ENCODE measurements around the gene PHLDA1. TPM values are rescaled to one million over a fixed set of nuclear protein-coding genes. Genes with fewer than 3 reads are reported as not detected.
A peak's percentile ranks its signal among the peaks of the same experiment; 100 is the strongest.

The PHLDA1 gene
- total and polyA plus RNA-seq, 2 of the 4 experiments (the other 2 are of a cell fraction), result 27.8 to 32.4 TPM

DNA sequence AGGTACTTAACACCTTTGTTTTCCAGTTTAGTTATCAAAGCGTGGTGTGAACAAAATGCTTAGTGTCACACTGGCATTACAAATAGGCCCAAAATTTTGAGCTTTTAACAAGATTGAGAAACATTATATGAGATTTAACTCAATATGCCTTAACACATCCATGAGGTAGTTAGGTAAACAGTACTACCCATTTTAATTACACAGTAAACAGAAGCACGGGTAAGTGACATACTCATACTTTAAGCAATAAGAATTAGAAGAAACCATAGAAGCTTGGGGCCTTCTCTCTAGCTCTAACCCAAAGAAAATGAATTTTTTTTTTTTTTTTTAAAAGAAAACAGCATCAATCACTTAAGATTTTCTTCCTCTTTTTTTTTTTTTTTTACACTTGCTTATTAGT lies 15.5 kb upstream of the PHLDA1 start:
- Histone ChIP-seq H3K9ac (ENCODE audit: low read depth, low read length) (no peak overlapping the region), H4K20me1 (ENCODE audit: insufficient read depth, low read length) (no peaks in the 10 kb centered on the region), H2BK120ac (ENCODE audit: low read depth, low read length) (no peak overlapping the region), H3K4ac (ENCODE audit: low read depth, low read length) (no peak overlapping the region), H3K18ac (ENCODE audit: low read depth, low read length) (no peak overlapping the region), H2BK5ac (ENCODE audit: low read depth, low read length, poor library complexity, severe bottlenecking) (no peak overlapping the region), H4K5ac (ENCODE audit: low read depth, low read length) (no peak overlapping the region), H3K4me1 (ENCODE audit: control insufficient read depth, insufficient read depth, low read length) (no peaks in the 10 kb centered on the region), H3K14ac (replicated peaks; ENCODE audit: low read depth, low read length) (no peak overlapping the region), H3K36me3 (ENCODE audit: control insufficient read depth, insufficient read depth, low read length) (peaks cover 20% of the 10 kb centered on the region), H3K27me3 (ENCODE audit: control insufficient read depth, insufficient read depth, low read length) (no peaks in the 10 kb centered on the region), H4K8ac (ENCODE audit: low read depth in 2 of 2, low read length in 2 of 2) (no peak overlapping the region), H3K4me2 (ENCODE audit: low read depth, low read length) (no peak overlapping the region), H3K23ac (ENCODE audit: low read depth, low read length) (no peak overlapping the region), H2AK5ac (ENCODE audit: low read depth, low read length) (no peak overlapping the region), H3K56ac (ENCODE audit: extremely low read depth, insufficient read depth, low read length) (no peak overlapping the region), H3K4me3 (ENCODE audit: insufficient read depth, low read depth, low read length) (no peak overlapping the region), H2AK9ac (replicated peaks; ENCODE audit: low read depth, low read length, poor library complexity) (no peak overlapping the region), H2BK15ac (ENCODE audit: low read depth, low read length) (no peak overlapping the region), H2AFZ (replicated peaks; ENCODE audit: low read length, poor library complexity) (no peak overlapping the region), H3K9me1 (ENCODE audit: insufficient read depth, low read length) (no peaks in the 10 kb centered on the region), H3K9me3 (ENCODE audit: control insufficient read depth, insufficient read depth, low read length) (no peaks in the 10 kb centered on the region), H4K91ac (ENCODE audit: insufficient read depth, low read depth, low read length) (no peak overlapping the region), H3K79me1 (ENCODE audit: low read depth in 1 of 2, low read length in 2 of 2) (peaks cover 16 to 20% of the 10 kb centered on the region in 2 experiments; a peak in 2 of 4 replicates), H2BK20ac (ENCODE audit: low read depth, low read length) (no peak overlapping the region), H3K27ac (ENCODE audit: insufficient read depth, low read length) (no peak overlapping the region)
- TSS peak; percentile 67 for BruUV-seq (replicated peaks)
- POLR2A ChIA-PET (ENCODE audit: unreplicated experiment), result interaction anchor here (0.6 kb wide), 1 partner anchor 300 kb away, joined by 4 read pairs; no protein-coding TSS in a partner anchor
- intact Hi-C loops (cut with micrococcal nuclease) (no loop called here), in situ Hi-C loops (cut with MboI; ENCODE audit: low sequenced_read_pairs) (loop anchor here (25.0 kb wide), 1 partner anchor 710 kb away; the partner anchor contains the start of genes CAPS2 and GLIPR1L1), dilution Hi-C loops (cut with HindIII; ENCODE audit: low sequenced_read_pairs, unreplicated experiment) (no loop called here)
- TF ChIP-seq, protein P1, sequence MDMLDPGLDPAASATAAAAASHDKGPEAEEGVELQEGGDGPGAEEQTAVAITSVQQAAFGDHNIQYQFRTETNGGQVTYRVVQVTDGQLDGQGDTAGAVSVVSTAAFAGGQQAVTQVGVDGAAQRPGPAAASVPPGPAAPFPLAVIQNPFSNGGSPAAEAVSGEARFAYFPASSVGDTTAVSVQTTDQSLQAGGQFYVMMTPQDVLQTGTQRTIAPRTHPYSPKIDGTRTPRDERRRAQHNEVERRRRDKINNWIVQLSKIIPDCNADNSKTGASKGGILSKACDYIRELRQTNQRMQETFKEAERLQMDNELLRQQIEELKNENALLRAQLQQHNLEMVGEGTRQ (IDR thresholded peaks at IDR 0.05; ENCODE audit: low read depth, low read length), result no peak
- TF ChIP-seq MXI1 (IDR thresholded peaks at IDR 0.05; ENCODE audit: borderline replicate concordance, low read depth, low read length), result no peak
- TF ChIP-seq, protein P2, sequence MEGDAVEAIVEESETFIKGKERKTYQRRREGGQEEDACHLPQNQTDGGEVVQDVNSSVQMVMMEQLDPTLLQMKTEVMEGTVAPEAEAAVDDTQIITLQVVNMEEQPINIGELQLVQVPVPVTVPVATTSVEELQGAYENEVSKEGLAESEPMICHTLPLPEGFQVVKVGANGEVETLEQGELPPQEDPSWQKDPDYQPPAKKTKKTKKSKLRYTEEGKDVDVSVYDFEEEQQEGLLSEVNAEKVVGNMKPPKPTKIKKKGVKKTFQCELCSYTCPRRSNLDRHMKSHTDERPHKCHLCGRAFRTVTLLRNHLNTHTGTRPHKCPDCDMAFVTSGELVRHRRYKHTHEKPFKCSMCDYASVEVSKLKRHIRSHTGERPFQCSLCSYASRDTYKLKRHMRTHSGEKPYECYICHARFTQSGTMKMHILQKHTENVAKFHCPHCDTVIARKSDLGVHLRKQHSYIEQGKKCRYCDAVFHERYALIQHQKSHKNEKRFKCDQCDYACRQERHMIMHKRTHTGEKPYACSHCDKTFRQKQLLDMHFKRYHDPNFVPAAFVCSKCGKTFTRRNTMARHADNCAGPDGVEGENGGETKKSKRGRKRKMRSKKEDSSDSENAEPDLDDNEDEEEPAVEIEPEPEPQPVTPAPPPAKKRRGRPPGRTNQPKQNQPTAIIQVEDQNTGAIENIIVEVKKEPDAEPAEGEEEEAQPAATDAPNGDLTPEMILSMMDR (conservative IDR thresholded peaks at IDR 0.05; ENCODE audit: low read depth, low read length), result no peak
- no peak for TF ChIP-seq MAZ (IDR thresholded peaks at IDR 0.05; ENCODE audit: borderline replicate concordance, low read depth, low read length)
- TF ChIP-seq BHLHE40 (IDR thresholded peaks at IDR 0.05; ENCODE audit: low read depth, low read length), result no peak
- no peak for TF ChIP-seq FOS (IDR thresholded peaks at IDR 0.05; ENCODE audit: low read depth, low read length)
- TF ChIP-seq RCOR1 (IDR thresholded peaks at IDR 0.05; ENCODE audit: insufficient replicate concordance, low read length), result no peak
- no peak for TF ChIP-seq RFX5 (IDR thresholded peaks at IDR 0.05; ENCODE audit: low read depth, low read length)
- no peak for TF ChIP-seq NFE2L2 (IDR thresholded peaks at IDR 0.05; ENCODE audit: low read depth, low read length)
- no peak for TF ChIP-seq RAD21 (IDR thresholded peaks at IDR 0.05; ENCODE audit: low read length)
- TF ChIP-seq MAFK (IDR thresholded peaks at IDR 0.05; ENCODE audit: low read depth, low read length), result no peak
- no peak for TF ChIP-seq CEBPB (IDR thresholded peaks at IDR 0.05; ENCODE audit: low read depth, low read length)
- TF ChIP-seq, protein P3, sequence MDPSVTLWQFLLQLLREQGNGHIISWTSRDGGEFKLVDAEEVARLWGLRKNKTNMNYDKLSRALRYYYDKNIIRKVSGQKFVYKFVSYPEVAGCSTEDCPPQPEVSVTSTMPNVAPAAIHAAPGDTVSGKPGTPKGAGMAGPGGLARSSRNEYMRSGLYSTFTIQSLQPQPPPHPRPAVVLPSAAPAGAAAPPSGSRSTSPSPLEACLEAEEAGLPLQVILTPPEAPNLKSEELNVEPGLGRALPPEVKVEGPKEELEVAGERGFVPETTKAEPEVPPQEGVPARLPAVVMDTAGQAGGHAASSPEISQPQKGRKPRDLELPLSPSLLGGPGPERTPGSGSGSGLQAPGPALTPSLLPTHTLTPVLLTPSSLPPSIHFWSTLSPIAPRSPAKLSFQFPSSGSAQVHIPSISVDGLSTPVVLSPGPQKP (IDR thresholded peaks at IDR 0.05; ENCODE audit: borderline replicate concordance, low read depth, low read length), result no peak
- no peak for TF ChIP-seq SMC3 (IDR thresholded peaks at IDR 0.05; ENCODE audit: low read depth, low read length)
- TF ChIP-seq POLR2A (IDR thresholded peaks at IDR 0.05; ENCODE audit: low read depth, low read length), result no peak
- no peak for TF ChIP-seq CHD1 (IDR thresholded peaks at IDR 0.05; ENCODE audit: low read depth, low read length)
- DNase-seq (no peak), ATAC-seq (ENCODE audit: low read depth) (no peak)
- CTCF ChIA-PET, result no interaction called here
- no CpG with 5 or more reads among the region's 2 CpGs for WGBS, 2 experiments (ENCODE audit: extremely low coverage in 2 of 2, insufficient read length in 1 of 2)
